Prostate gland (tissue), 2 donors: ENCODE measurements around the gene KCNQ5.

ENCODE experiments used
- CTCF ChIP-seq, 4 experiments: fragments of 200-600 bp in 2 of 4; fragments of 450-650 bp in 2 of 4; sonication (generic) in 2 of 4; IDR thresholded peaks; 1 replicate in 3 of 4; 2 replicates in 1 of 4; pipeline ENCODE4 v1.5.1; 2016 to 2019; ENCODE audit warnings: antibody characterized with exemption in 4 of 4, mild to moderate bottlenecking in 2 of 4, moderate library complexity in 2 of 4
- POLR2A ChIP-seq: fragments of 450-650 bp; IDR thresholded peaks from one replicate; pipeline ENCODE4 v1.6.1; 2016; ENCODE audit warnings: antibody characterized with exemption, mild to moderate bottlenecking
- POLR2AphosphoS5 ChIP-seq: sonication (generic); formaldehyde crosslinking; IDR thresholded peaks from one replicate; pipeline ENCODE4 v1.6.1; 2017; ENCODE audit warnings: antibody characterized with exemption

- no peak for TF ChIP-seq CTCF (IDR thresholded peaks at IDR 0.05)
- no peak for TF ChIP-seq POLR2A
- no peak for TF ChIP-seq POLR2AphosphoS5
Measured at GRCh38 chr6:72976484-72976883, 354.6 kb downstream of the KCNQ5 start.
